PFSK-1 (cell line): ENCODE results near the gene ARHGAP21.

Source experiments
- FOXP2 ChIP-seq: optimal IDR thresholded peaks from 2 replicates; pipeline ENCODE3; 2011; ENCODE audit warnings: borderline replicate concordance, control low read depth, inconsistent platforms; ENCODE audit not compliant: insufficient read depth; ENCODE audit errors: extremely low read length, extremely low read depth
- POLR2AphosphoS5 ChIP-seq: IDR thresholded peaks from 2 replicates; pipeline ENCODE4 v1.6.1; 2012; ENCODE audit warnings: low read depth, mild to moderate bottlenecking, control low read depth, low read length, moderate library complexity
- REST ChIP-seq, 2 experiments: IDR thresholded peaks; 2 replicates each; pipeline versions ENCODE4 v1.6.1 to v1.8.0; 2011 to 2012; ENCODE audit warnings: low read depth in 2 of 2, low read length in 2 of 2, control low read depth in 1 of 2, inconsistent platforms in 1 of 2, mild to moderate bottlenecking in 1 of 2, moderate library complexity in 1 of 2; ENCODE audit not compliant: insufficient read depth in 1 of 2
- SIN3A ChIP-seq: IDR thresholded peaks from 2 replicates; pipeline ENCODE4 v1.6.1; 2012; ENCODE audit warnings: mild to moderate bottlenecking, low read length, moderate library complexity, borderline replicate concordance; ENCODE audit not compliant: insufficient read depth
- TAF1 ChIP-seq: IDR thresholded peaks from 2 replicates; pipeline ENCODE4 v1.6.1; 2012; ENCODE audit warnings: low read length, control low read depth, borderline replicate concordance; ENCODE audit not compliant: insufficient read depth

ARHGAP21 gene

GRCh38 chr10:24661376-24661775, 62.3 kb downstream of the ARHGAP21 start:
- no peak for TF ChIP-seq SIN3A
- TF ChIP-seq TAF1: no peak
- TF ChIP-seq FOXP2: no peak
- TF ChIP-seq REST (IDR thresholded peaks at IDR 0.05; ENCODE audit: insufficient read depth in 1 of 2, low read depth in 2 of 2, low read length in 2 of 2): no peak
- no peak for TF ChIP-seq POLR2AphosphoS5

GRCh38 chr10:24652381-24652957, 71.2 kb downstream of the ARHGAP21 start:
- TF ChIP-seq TAF1 (no peak), POLR2AphosphoS5 (no peak), FOXP2 (no peak), SIN3A (no peak), REST (IDR thresholded peaks at IDR 0.05; ENCODE audit: insufficient read depth in 1 of 2, low read depth in 2 of 2, low read length in 2 of 2) (no peak)

GRCh38 chr10:24651923-24652322, 71.8 kb downstream of the ARHGAP21 start:
- TF ChIP-seq FOXP2 (no peak), SIN3A (no peak), REST (IDR thresholded peaks at IDR 0.05; ENCODE audit: insufficient read depth in 1 of 2, low read depth in 2 of 2, low read length in 2 of 2) (no peak), TAF1 (no peak), POLR2AphosphoS5 (no peak)

- TF ChIP-seq POLR2AphosphoS5: no peak
- TF ChIP-seq REST (IDR thresholded peaks at IDR 0.05; ENCODE audit: insufficient read depth in 1 of 2, low read depth in 2 of 2, low read length in 2 of 2): no peak
- no peak for TF ChIP-seq FOXP2
- TF ChIP-seq TAF1: no peak
- no peak for TF ChIP-seq SIN3A
Observed at GRCh38 chr10:24650669-24651391, 72.9 kb downstream of the ARHGAP21 start.
